GM21576 (cell line): ENCODE measurements around the gene CBLC.
"Not testable (repeated sequence)": the region's sequence is repeated elsewhere in the genome, so short reads cannot be mapped to it uniquely, and the experiment has no call there.

ENCODE experiments used
- ATAC-seq: cut with Tn5 transposase; IDR thresholded peaks from one replicate; pipeline ENCODE4 v1.9.1; 2021; ENCODE audit warnings: mild to moderate bottlenecking, moderate library complexity; ENCODE audit not compliant: unreplicated experiment

Gene CBLC

DNA sequence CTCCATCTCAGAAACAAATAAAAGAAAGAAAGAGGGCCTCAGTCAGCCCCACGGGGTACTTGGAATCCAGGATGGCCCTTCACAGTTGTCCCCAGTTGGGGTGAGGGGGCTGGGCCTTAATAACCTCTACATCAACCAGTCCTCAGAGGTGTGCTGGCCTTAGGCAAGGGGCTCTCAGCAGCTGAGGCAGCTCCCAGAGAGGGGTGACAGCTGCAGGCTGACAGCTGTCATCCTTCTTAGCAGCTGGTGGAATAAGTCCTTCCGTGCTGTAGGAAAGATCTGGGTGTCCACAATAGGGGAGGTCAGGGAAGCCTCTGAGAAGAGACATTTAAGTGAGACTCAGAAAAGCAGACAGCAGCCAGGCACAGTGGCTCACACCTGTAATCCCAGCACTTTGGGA is 38.6 kb downstream of the CBLC start:
- no peak for ATAC-seq

DNA sequence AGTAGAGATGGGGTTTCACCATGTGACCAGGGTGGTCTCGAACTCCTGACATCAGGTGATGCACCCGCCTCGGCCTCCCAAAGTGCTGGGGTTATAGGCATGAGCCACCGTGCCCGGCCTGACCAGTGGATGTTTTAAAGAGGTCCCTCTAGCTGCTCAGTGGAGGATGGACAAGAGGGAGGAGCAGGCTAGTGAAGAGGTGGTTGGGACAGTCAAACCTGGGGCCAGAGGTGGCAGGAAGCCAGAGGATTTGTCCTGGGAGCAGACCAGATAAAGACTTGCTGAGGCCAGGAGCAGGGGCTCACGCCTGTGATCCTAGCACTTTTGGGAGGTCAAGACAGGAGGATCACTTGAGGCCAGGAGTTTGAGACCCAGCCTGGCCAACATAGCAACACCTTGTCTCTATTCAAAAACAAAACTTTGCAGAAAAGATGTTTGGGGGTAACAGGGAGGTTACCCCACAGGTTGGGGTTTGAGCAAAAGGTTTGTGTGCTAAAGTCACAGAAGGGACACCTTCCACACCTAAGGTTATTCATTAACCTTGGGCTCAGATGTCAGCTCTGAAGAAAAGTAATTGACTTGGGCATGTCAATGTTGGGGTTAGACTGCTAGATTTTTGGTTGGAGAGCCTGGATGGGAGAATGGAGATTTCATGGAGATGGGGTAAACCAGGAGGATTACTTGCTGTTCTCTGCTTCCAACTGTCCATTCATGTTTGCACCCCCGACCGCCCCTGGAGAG is 40.2 kb downstream of the CBLC start:
- ATAC-seq: no peak

DNA sequence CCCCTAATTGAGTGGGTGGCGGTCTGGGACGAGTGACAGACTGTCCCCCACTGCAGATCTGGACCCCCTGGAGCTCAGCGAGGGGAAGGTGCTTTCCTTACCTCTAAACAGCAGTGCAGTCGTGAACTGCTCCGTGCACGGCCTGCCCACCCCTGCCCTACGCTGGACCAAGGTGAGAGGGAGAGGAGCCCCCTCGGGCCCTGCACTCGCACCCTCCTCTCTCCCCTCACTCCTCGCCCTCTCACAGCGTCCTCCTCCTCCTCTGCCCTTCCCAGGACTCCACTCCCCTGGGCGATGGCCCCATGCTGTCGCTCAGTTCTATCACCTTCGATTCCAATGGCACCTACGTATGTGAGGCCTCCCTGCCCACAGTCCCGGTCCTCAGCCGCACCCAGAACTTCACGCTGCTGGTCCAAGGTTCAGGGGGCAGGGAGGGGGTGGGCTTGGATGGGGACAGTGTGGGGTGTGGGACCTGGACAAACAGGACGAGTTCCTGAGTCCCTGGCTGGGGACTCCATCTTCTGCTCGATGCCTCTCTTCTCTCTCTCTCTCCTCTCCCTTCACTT is 40.9 kb downstream of the CBLC start:
- ATAC-seq: no peak

DNA sequence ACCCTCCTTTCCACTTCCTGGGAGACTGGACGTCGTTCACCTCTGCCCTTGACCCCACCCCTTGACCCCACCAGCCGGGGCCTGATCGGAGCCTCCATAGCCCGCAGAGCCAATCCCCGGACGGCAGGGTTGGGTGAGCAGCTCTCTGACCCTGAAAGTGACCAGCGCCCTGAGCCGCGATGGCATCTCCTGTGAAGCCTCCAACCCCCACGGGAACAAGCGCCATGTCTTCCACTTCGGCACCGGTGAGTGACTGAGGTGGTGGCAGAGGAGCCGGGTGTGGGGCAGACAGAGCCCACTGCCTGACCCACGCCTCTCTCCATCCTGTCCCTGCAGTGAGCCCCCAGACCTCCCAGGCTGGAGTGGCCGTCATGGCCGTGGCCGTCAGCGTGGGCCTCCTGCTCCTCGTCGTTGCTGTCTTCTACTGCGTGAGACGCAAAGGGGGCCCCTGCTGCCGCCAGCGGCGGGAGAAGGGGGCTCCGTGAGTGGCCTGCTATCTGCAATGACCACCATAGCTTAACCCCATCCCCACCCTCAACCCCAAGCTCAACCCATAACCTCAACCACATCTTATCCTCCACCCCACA is 41.6 kb downstream of the CBLC start:
- no peak for ATAC-seq

DNA sequence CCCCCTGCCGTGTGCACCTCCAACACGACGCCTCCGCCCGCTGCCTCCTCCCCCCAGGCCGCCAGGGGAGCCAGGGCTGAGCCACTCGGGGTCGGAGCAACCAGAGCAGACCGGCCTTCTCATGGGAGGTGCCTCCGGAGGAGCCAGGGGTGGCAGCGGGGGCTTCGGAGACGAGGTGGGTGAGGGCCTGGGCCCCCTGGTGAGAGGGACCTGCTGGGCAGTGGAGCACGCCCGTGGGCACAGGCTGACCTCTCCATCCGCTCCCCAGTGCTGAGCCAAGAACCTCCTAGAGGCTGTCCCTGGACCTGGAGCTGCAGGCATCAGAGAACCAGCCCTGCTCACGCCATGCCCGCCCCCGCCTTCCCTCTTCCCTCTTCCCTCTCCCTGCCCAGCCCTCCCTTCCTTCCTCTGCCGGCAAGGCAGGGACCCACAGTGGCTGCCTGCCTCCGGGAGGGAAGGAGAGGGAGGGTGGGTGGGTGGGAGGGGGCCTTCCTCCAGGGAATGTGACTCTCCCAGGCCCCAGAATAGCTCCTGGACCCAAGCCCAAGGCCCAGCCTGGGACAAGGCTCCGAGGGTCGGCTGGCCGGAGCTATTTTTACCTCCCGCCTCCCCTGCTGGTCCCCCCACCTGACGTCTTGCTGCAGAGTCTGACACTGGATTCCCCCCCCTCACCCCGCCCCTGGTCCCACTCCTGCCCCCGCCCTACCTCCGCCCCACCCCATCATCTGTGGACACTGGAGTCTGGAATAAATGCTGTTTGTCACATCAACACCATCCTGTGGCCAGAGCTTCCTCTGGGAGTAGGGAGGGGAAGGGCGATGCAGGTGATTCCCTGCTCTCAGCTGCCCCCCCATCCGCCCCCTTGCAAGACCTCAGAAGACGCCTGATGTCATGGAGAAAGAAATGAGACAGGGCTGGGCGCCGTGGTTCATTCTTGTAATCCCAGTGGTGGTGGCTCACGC is 43.2 kb downstream of the CBLC start:
- ATAC-seq: no peak

DNA sequence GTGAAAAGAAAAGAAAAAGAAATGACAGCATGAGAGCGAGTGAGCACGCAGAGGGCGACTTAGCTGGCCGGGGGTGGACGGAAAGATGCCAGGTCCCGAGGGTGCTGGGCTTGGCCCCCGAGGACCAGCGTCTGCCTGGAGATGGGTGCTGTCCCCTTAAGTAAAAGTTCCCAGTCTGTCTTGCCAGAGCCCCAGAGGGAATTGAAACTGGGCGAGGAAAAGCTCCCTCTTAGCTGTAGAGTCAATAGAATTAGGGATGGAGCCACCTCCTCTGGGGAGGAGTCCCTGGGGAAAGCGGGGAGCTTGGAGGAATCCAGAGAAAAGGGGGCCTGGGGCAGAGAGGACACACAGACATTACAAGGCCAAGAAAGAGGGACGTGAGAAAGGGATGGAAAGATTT is 44.5 kb downstream of the CBLC start:
- no peak for ATAC-seq

DNA sequence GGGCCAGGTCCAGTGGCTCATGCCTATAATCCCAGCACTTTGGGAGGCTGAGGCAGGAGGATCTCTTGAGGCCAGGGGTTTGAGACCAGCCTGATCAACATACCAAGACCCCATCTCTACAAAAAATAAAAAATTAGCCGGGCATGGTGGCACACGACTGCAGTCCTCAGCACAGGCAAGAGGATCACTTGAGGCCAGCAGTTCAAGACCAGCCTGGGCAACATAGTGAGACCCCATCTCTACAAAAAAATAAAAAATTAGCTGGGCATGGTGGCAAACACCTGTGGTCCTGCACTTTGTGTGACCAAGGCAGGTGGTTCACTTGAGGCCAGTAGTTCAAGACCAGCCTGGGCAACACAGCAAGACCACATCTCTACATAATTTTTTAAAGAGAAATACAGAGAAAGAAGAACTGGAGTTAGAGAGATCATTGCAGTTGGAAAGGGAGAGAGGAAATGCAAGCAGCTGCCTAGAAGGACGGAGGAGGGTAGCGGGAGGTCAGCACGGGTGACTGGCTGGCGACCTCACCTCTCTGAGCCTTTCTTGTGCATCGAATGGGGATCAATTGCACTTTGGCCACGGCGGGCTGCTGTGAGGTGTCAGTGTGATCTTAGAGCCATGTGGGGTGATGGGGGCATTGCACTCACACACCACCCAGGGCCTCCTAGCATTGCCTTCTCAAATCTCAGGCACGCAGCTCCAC is 45.1 kb downstream of the CBLC start:
- no peak for ATAC-seq

DNA sequence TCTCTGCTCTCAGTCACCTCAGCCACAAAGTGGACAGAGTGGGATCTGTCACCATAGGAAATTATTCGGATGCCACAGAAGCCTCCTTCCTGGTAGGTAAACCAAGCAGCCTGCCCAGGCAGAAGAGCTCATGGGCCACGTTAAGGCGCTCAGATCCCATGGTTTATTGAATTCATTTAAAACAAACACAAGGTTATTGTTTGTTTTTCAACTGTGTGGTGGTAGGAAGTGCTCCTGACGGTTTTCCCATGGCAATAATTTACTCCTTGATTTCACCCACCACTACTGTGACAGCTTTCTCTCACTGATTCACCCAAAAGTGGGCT is 45.6 kb downstream of the CBLC start:
- no peak for ATAC-seq

DNA sequence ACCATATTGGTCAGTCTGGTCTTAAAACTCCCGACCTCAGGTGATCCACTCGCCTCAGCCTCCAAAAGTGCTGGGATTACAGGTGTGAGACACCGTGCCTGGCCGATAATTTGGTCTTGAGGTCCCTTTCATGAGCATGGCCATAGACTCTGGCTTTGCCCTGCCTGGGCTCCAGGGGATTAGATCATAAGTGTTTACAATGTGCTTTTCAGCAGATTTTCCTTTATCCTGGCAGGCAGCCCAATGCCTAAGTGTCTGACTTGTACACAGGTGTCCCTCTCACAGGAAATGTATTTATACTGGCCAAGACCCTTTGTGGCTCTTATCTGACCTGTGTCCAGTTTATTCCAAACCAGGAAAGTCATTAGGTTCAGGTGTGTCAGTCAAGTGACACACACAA is 47.1 kb downstream of the CBLC start:
- ATAC-seq: no peak

DNA sequence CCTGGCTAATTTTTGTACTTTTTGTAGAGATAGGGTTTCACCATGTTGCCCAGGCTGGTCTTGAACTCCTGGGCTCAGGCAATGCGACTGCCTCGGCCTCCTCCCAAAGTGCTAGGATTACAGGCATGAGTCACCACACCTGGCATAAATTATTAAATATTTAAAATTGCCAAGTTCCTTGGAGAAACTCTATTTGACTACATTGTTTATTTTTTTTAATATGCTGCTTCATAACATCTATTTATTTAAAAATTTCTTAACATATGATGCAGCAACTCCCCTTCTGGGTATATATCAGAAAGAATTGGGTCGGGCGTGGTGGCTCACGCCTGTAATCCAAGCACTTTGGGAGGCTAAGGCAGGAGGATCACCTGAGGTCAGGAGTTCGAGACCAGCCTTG is 55.2 kb downstream of the CBLC start:
- ATAC-seq: not testable (repeated sequence)

DNA sequence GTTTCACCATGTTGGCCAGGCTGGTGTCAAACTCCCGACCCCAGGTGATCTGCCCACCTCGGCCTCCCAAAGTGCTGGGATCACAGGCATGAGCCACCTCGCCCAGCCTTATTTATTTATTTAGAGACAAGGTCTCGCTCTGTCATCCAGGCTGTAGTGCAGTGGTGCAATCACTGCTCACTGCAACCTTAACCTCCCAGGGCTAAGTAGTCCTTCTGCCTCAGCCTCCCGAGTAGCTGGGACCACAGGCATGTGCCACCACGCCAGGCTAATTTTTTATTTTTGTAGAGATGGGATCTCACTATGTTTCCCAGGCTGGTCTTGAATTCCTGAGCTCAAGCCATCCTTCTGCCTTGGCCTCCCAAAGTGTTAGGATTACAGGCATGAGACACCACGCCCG is 56.7 kb downstream of the CBLC start:
- not testable (repeated sequence) for ATAC-seq

DNA sequence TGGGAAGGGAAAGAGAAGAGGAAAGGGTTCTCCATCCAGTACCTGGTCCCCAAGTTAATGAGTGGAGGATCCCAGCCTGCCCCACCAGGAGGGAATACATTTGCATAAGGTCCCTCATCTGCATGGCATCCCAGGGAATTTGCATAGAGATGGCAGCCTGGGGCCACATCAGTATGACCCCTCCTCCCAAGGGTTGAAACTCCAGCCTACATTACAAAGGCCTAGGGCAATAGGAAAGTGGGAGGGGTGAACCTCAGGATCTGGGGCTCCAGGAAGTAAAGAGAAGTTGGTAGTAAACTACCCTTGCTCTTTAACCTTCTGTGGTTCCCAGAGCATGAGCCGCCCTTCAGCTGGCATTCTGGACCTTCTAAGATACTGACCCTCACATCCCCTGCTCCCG is 61.6 kb downstream of the CBLC start:
- ATAC-seq: no peak

DNA sequence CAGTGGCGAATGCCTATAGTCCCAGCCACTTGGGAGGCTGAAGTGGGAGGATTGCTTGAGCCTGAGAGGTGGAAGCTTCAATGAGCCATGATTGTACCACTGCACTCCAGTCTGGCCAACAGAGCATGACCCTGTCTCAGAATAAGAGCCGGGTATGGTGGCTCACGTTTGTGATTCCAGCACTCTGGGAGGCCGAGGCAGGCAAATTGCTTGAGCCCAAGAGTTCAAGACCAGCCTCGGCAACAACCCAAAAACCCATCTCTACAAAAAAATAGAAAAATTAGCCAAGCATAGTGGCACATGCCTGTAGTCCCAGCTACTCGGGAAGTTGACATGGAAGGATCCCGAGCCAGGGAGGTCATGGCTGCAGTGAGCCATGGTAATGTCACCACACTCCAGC is 63.1 kb downstream of the CBLC start:
- ATAC-seq: no peak

DNA sequence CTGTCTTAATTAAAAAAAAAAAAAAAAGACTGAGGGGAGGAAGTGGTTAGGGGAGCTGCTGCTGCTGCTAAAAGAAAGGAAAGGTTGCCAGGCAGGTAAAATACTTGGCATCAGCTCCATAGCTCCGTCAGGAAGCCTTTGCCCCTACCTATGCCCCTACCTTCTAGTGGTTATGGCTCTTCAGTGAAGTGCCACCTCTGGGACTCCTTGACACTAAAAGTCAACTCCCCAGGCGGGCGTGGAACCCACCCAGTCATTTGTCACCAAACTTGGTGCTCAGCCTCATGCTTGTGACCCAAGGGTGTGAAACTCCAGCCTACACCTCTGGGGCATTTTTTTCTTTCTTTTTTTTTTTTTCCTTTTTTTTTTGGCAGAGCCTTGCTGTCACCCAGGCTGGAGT is 63.5 kb downstream of the CBLC start:
- no peak for ATAC-seq

DNA sequence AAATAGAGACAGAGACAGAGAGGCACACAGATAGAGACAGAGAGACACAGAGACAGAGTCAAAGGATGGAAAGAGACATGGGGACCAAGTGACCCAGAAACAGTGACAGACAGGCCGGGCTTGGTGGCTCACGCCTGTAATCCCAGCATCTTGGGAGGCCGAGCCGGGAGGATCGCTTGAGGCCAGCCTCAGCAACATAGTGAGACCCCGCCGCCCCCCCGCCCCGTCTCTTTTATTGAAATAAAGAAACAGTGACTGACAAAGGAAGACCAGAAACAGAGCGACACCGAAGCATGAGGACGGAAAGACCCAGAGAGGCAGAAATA is 67.6 kb downstream of the CBLC start:
- ATAC-seq: no peak

DNA sequence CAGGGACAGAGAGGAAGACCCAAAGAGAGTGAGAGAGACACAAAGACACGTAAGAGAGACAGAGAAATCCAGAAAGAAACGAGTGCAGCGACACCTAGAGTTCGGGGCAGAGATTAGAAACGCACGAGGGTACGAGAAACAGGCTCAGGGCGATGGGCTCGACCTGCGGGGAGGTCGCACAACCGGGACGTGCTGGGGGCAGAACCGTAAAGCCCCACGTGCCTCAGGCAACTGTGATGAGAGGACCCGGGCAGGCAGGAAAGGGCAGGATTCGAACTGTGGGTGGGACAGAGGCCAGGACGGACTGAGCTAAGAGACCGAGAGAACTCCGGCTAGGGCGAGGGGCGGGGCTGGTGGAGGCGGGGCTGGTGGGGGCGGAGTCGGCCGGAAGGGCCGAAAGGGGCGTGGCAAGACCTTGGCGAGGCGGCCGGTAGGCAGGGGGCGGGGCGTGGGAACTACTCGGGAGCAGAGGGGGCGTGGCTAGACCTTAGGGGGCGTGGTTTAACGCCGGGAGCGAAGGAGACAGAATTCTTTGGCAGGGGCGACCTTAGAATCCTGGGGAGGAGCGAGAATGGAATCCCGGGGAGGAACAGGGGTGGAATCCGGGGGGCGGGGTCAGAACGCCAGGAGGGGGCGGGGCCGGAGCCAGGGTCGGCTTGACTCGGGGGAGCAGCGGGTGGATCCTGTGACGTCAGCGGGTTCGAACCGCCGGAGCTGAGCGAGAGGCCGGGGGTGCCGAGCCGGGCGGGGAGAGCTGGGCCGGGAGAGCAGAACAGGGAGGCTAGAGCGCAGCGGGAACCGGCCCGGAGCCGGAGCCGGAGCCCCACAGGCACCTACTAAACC is 68.1 kb downstream of the CBLC start, which contains the start of gene NECTIN2:
Gene NECTIN2 (plus strand): TSS at position 686 of the 843 bp plus-strand sequence. CDS start 229 bp downstream, outside the sequence.
- ATAC-seq: no peak

DNA sequence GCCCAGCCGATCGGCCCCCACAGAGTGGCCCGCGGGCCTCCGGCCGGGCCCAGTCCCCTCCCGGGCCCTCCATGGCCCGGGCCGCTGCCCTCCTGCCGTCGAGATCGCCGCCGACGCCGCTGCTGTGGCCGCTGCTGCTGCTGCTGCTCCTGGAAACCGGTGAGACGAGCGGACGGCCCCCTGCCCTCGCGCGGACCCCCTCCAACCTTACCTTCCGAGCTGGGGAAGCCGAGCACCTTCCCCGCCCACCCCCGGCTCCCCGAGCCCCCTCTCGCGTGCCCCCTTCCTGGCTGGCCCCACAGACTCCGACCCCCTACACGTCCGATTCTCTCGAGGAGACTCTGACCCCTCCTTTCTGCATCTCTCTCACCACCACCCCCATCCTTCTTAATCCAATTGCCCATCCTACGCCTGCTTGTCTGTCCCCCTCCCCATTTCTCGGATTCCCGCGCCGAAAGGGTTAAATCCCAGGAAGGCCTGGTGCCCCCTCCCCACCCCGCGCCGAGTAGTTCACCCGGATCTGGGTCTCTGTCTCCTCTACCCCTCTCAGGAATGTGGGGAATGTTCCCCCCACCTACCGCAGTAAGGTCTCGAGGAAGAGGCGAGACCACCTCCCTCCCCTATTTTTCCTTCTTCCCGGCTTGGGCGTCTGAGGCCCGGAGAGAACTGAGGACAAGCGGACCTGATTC is 68.9 kb downstream of the CBLC start:
- no peak for ATAC-seq

DNA sequence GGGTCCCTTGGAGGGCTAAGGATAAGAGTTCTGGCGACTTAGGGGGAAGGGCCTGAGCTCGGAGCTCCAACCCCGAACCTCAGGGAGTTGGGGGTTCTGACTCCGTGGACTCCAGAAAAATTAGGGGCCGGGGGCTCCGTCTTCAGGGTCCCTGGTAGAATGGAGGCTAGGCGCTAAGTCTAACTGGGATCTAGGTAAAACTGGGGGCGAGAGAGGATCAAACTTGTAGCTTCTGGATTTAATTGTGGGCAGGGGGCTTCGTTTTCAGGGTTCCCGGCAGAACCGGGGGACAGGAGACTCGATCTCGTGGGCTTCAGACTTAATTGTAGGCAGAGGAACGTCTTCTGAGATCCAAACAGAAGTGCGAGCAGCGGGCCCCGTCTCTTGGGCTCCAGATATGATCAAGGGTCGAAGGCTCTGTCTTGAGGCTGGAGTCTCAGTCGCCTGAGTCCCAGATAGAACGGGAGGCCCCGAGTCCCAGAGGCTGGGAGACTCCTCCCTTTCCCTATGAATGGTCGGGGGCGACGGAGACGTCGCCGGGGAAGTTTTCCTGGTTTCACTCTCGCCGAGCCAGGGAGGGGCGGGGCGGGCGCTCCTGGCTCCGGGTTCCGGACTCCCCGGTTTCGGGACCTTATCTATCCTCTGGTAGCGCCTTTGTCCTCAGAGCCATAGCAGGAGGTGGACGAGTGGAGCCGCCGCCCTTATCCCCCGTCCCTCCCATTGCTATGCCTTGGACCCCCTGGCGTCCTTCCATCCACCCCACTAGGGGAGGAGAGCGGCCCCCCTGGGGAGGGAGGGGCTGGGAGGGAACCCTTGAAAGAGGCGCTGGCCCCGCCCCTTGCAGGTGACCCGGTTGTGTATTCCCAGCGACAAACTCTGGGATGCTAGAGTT is 69.7 kb downstream of the CBLC start:
- no peak for ATAC-seq
